Kasumi-1 (cell line): ENCODE data around the gene DOK5.
"Not testable (repeated sequence)": the region's sequence is repeated elsewhere in the genome, so short reads cannot be mapped to it uniquely, and the experiment has no call there.

Source experiments
- DNase-seq, 2 experiments: peaks; one replicate each; lab custom pipeline; 2025; lab: John Stamatoyannopoulos, UW

DOK5 gene

DNA sequence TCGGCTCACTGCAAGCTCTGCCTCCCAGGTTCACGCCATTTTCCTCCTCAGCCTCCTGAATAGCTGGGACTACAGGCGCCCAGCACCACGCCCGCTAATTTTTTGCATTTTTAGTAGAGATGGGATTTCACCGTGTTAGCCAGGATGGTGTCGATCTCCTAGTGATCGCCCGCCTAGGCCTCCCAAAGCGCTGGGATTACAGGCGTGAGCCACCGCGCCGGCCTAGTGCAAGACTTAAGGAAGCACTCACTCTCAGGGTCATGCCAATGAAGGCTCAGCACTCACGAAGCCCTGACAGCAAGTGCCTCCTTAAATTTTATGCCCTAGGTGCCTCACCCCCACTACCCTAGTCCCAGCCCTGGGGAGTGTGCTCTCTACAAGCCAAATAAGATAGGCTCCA is 4.7 kb upstream of the DOK5 start:
- no peak for DNase-seq

DNA sequence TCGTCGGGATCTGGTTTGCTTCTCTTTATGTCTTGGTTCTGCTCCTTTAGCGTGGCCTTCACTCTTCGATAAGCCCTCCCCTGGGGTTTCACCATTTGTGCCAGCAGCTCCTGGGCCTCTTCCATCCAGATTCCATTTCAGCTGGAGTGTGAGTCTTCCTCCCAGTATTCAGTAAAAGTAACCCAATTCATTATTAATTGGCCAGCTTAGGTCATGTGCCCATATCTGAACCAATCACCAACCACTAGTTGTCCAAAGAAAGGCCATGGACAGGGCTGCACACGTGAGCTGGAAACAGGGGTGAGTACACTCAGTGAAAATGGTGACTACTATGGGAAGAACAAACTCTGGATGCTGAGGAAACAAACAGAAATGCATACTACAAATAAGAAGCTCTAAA is 2.8 kb upstream of the DOK5 start:
- DNase-seq = no peak

DNA sequence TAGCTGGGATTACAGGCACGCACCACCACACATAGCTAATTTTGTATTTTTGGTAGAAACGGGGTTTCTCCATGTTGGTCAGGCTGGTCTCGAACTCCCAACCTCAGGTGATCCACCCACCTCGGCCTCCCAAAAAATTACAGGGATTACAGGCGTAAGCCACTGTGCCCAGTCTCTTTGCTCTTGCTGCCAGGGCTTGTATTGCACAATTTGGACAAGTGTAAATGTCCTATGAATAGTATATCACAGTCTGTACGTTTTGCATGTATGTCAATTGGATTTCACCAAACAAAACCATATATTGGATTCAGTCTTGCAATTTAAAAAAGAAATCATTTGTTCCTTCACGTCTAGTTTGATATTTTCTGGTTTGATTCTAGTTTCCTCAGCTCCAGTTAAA is 2.1 kb upstream of the DOK5 start:
- DNase-seq = no peak

DNA sequence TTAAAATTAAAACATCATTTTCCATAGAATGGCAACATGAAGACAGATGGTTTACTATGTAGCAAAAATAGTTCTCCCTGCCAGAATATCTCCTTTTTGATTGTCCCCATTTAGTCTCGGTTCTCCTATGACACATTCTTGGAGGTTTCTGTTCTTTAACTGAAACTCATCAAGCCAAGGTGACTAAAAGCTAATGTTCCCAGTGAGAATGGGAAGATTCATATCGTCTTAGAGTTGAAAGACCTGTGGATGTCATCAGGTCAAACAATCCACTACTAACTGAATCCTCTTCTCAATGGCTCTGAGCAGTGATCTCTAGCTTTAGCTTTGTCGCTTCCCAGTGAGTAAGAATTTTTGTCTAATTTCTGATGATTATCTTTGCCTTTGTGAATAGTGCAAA is 1.3 kb upstream of the DOK5 start:
- DNase-seq = no peak

DNA sequence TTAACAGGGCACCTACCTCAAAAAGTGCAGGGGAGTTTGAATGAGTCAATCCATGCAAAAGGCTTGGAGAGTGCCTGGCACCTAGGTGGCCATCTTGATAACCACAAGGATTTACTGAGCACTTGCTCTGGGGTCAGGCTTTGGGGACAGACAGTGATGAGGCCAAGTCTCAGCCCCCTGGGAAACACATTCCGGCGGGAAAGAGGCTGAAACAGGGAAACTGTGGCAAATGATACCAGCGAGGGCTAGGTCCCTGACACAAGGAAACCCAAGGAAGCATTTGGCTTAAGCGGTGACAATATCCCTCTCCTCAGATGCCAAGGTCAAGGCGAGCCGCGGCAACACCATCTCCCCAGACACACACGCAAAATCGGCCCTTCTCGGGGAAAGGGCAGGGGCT is 527 bp upstream of the DOK5 start:
- no peak for DNase-seq

DNA sequence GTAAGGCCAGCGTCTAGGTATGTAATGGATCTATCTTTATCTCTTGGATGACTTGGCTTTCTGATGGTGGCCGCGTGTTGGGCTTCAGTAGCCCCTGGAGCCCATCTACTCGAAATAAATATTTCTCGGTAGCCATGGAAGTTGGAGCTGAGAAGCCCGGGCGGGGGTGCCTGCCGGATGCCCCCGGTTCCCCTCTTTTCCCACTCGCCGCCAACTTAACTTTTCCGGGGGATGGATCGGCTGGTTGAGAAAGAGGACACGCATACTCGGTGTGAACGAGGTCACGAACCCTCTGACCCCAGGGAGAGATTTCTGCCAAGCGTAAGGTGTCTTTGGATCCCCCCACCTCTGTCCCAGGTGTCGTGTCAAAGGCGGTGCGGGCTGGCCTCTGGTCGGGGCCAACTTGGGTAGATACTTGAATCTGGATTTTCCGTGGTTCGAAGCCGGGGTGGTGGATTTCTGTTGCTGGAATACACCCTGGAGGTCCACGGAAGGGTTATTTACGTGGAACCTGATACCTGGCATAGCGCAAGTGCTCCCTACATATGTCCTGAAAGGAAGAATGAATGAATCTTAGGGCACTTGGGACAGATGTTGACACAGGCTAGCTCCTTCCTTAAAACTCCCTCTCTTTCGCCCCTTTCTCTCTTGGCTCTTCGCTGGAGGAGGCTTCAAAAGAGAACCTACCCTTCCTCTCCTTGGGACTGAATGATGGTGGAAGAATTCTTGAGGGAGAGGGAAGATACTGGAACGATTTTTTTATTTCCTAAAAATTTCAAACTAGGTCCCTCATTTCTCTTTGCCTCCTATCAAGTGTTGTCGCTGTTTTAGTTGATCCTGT is 996 bp downstream of the DOK5 start:
- DNase-seq = no peak

DNA sequence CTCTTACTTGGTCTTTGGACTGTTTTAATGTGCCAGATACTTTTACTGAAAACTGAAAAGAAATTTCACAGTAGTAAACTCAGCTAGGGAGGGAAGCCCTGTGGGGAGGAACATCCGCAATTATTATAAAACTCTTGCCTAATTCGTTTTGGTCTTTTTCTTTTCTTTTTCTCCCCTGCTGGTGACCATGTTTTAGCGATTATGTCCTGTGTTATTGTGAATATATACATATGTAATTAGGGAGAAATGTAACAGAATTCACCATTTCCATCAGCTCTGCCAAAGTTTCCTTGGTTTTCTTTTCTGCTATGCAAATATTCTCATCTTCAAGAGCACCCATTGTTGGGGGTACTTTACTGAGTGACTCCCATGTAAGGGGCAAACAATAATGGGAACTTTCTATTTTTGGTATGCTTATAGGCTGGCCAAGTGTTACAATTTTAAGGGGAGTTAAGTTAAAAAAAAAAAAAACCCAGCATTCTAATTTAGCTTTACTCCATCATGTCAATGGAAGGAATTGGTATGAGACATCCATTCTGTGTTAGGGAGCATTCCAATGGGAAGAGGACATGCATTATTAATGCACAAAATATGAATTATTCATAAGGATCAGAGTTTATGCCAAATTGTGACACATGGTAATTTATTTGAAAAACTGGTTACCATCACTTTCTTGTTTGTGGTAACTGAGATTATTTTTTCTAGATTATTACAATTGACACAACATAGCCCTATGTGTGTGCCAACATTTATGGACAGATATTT is 2.0 kb downstream of the DOK5 start:
- no peak for DNase-seq

DNA sequence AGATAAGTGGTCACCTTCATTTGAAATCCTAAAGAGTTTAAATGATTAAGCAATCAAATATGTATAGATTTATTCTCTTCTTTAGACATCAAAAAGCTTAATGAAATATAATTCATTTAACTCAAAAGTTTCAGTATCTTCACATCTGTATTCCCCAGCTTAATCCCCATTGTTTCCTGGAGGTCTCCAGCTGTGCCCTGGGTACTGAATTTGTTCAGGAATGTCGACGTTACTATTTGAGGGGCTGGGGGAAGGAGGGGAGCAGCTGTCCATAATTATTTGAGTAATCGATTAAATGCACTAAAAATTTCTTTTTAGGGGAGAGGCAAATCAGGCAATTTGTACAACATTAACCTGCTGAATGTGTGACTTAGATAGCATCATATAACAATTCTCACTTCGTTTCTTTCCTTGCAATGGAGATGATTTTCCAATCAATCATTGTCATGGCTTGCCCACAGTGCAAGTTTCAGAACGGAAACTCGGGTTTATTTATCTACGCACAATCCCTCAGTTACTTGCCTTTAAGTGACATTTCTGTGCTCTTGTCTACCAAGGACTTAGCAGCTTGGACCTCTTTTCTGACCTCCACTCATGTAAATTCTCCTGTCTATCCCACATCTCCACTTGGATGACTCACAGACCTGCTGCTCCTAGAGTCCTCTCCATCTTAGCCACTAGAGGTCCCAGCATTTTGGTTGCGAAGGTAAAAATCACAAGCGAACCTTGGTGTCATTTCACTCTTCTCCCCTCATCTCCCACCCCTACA is 3.9 kb downstream of the DOK5 start:
- no peak for DNase-seq

DNA sequence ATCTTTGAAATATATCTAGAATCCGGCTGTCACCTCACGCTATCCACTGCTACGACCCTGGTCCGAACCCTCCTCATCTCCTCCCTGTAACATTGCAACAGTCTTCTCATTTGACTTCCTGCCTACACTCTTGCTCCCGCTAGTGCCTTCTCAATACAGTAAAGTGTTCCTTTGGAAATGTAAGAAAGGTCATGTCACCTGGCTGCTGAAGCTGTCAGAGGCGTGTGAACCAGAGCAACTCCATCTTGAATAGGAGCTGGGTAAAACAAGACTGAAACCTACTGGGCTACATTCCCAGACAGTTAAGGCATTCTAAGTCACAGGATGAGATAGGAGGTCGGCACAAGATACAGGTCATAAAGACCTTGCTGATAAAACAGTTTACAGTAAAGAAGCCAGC is 4.5 kb downstream of the DOK5 start:
- DNase-seq = not testable (repeated sequence)

DNA sequence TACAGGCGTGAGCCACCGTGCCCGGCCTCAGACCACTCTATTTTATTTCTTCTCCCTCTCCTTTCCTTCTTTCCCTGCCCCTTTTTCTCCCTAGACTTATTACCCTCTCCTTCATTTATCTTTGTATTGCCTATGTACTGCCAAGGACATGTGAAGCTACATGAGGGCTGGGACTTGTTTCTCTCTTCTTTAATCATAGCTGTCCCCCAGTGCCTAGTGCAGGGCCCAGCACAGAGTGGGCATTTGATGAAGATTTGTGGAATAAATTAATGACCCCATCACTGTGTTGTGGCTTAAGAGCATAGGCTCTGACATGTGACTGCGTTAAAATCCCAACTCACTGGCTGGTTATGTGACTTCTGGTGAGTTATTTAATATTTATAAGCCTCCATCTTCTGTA is 6.0 kb downstream of the DOK5 start:
- DNase-seq = no peak

DNA sequence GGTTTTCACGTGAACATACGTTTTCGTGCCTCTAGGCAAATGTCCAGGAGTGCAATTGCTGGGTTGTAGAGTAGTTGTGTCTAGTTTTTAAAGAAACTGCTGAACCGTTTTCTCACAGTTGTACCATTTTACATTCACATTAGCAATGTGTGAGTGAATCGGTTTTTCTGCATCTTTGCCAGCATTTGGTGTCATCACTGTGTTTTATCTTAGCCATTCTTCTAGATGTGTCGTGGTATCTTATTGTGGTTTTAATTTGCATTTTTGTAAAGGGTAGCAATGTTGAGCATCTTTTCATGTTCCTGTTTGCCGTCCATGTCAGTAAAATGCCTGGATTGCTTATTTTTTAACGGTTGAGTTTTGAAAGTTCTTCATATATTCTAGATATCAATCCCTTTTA is 10.2 kb downstream of the DOK5 start:
- no peak for DNase-seq

DNA sequence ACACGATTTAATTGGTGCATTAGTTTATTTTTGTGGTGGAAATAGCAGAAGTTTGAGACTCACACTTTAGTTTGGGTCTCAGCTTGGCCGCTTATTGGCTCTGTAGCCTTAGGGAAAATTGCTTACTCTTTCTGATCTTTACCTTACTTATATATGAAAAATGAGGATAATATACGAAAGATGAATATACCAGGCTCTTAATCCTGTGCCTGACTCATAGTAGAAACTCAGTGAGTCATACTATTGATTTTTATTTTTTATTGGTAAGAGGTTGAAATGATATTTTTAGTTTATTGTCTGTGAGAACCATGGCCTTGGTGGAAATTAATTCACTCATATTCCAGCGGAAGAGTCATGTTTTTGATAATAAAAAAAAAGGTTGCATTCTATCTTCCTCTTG is 11.2 kb downstream of the DOK5 start:
- no peak for DNase-seq

DNA sequence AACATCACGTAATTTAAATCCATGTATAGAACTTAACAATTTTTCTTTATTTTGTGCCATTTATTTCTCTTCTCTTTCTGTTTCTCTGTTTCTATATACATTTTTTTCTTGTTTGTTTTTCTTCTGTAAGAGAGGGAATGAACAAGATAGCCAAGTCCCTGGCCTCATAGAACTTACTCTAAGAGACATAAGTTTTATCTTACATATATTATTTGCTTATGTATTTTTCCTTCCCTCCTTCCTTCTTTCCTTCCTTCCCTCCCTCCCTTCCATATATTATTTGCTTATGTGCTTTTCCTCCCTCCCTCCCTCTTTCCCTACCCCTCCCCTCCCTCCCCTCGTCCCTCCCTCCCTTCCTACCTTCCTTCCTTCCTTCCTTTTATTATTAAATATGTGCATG is 13.0 kb downstream of the DOK5 start:
- no peak for DNase-seq

DNA sequence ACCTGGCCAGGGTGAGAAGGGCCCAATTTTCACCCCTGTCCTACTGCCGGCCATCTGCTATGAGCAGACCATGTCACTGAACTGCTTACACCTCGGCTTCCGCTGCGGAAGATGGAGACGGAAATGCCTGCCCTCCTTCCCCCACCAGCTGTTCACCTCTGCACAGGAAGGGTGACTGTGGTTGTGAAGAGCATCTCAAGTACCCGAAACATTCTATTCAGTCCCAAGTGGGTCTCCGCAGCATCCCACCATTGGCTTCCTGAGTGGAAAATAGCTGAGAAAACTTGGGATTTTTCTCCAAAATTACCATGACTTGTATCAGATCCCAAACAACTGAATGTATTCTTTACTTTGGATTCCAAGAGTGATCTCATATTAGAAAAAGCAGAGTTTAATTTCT is 16.1 kb downstream of the DOK5 start:
- no peak for DNase-seq

DNA sequence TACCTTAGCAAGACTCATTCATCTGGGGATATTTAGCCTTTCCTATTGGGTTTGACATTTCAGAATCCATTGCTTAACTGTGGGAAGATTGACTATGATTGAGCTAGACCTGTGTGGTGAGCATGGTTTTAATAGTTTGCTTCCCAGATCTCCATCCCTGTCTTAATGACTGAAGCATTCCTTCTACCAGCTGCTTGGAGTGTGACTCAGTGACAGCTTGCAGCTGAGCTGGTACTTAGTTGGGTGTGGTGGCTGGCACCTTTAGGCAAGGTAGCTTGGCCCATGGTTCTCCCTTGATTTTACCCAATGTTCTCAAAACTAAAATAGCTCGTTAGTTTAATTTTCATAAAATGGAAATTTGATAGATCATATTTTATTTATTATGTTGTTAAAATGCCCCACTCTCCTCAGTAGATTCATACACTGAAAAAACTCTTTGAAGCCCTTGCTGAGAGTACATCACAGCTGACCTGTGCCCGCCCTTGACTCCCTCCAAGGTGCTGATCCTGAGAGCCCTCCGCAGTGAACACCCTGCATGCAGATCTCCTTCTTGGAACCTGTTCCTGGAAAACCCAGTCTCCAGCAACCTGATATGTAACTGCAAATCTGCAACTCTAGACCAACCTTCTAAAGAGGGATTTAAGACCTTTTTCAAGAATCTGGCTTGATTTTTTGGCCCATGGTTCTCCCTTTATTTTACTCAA is 19.1 kb downstream of the DOK5 start:
- no peak for DNase-seq

DNA sequence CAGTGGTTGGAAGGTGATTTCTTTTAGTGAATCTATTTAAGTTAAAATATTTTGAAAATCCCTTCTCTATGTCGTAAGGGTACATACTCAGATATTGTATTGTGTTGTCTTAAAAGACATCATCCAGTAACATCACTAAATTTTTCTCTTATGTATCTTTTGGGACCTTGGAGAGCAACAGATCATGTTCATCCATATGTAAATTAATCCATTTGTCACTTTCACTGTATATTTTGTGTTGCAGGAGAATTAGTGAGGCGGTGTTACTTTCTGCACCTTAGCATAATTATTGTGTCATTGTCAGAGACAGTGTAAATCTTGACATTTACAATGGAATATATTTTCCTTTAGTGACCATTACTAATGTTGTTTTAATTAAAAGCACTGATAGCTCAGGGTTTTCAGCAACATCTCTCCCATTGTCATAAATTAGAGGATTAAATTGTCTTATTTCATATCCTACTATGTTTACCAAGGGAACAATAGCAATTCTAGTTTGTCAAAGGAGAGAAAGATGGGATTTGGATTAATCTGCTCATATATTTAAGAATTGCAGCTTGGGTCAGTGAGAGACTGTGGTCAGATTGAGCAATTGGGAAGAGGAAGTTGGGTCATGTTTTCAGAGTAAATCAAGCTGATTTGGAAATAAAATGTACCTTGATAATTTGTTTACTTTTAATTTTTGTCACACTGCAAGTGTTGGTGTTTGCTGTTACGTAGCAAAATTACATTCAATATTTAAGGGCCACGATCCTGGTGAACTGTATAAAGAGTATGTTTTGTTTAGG is 22.7 kb downstream of the DOK5 start:
- no peak for DNase-seq

DNA sequence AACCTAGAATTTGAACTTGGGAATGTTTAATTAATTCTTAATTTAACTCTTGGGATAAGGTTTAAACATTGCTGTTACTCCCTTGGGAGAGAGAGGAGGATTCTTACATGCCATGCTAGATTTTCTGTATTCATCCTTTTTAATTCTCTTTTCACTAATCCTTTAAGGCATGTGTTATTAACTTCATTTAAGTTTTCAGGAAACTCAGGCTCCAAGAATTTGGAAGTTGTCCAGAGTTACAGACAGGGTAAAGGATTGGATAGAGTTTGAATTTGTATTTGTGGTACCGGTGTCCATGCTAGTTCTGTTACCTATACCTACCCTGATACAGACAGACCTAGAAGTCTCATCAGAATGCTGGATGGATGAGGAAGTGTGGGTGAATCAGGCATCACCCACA is 23.7 kb downstream of the DOK5 start:
- DNase-seq = no peak

DNA sequence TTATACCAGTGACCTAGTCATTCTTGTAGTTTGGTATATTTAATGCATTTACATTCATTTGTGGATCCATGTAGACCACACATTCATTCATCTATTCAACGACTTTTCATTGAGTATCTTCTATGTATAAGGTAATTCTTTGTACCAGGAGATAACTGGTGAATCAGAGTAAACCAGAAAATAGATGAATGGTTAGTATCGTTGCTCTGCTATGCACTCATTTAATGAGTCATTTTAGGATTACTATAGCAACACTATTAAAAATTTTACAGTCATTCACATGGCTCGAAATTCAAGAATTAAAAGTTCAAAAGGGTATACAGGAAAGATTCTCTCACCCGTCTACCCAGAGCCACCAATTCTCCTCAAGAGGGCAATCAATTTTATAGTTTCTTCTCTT is 26.8 kb downstream of the DOK5 start:
- DNase-seq = no peak

DNA sequence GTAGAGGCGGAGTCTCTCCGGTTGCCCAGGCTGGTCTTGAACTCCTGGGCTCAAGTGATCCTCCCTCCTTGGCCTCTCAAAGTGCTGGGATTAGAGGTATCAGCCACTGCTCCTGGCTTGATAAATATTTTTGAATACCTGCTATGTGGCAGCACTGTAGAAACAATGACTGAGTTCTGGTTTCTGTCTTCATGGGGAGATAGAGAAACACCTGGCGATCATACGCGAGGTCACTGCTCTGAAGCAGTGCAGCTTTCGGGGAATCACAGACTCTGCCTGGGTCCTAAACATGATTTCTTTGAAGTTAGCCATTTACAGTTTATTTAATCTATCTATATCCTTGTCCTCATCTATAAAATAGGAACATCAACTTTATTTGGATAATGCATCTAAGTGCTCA is 31.2 kb downstream of the DOK5 start:
- DNase-seq = no peak

DNA sequence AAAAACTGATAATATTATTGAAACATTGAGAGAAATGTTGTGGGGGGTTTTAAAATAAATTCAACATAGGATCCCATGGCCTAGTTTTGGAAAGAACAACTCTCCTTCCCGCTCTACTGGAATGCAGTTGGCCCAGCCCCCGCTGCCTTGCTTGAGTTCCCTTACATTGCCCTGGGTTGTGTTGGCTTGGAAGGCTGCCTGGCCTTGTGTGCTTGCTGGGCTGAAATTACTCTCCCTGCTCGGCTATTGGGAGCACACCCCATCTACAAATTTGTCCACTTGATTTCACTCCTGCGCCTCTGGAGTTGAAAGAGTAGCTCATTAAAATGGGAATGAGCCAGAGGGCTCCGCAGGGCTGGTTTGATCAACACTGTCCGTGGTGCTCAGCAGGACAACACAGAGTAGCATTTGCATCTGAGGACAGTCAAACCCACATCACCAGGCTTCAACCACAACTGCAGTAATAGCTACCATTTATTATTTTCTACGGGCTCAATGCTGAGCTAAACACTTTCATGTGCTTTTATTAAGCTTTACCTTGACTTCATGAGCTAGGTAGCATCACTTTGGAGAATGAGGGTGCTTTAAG is 35.2 kb downstream of the DOK5 start:
- DNase-seq = no peak

DNA sequence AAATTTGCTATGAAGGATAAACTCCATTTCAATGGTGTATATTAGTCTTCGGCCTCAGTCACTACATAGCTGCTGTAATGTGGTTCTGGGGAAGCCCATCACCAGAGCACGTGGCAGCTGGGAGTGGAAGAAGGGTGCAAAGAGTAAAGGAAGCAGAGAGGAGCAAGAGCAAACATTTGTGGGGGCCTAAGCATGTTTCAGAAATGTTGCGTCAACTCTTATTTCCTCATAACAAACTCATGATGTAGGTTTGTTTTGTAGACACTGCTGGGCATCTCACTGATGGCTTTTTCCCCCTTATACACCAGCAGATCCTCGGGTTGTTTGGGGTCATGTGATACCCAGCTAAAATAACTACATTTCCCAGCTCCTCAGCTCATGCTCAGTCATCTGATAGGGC is 37.3 kb downstream of the DOK5 start:
- DNase-seq = no peak
